ENCODE measurements around the gene CPA3. TPM values are rescaled to one million over a fixed set of nuclear protein-coding genes. Genes with fewer than 3 reads are reported as not detected.

The CPA3 gene
- total RNA-seq, 2 experiments from 2014 or later = not detected

GRCh38 chr3:148884261-148884660 lies 19.2 kb downstream of the CPA3 start:
- H3K4me3 ChIP-seq (ENCODE audit: low read length) = no peak overlapping the region
- no peak for DNase-seq
- H3K27me3 ChIP-seq (ENCODE audit: control insufficient read depth in 1 of 2, insufficient read depth in 2 of 2, low read length in 2 of 2) = no peaks in the 10 kb centered on the region
- Mint-ChIP-seq H3K4me1 (ENCODE audit: low read depth) (no peaks in the 10 kb centered on the region), H3K36me3 (ENCODE audit: low read depth) (no peaks in the 10 kb centered on the region), H3K9me3 (no peaks in the 10 kb centered on the region), H3K27me3 (peaks cover 32% of the 10 kb centered on the region), H3K4me3 (no peak overlapping the region), H3K27ac (no peak overlapping the region)
- ChIA-PET CTCF (no interaction called here), POLR2A (no interaction called here)
- H3K4me1 ChIP-seq (ENCODE audit: insufficient read depth, low read length) = no peaks in the 10 kb centered on the region
- H3K27ac ChIP-seq (ENCODE audit: low read depth in 1 of 2, low read length in 2 of 2) = no peak overlapping the region
- H3K9me3 ChIP-seq (ENCODE audit: control insufficient read depth in 1 of 2, insufficient read depth in 1 of 2, low read length in 2 of 2) = no peaks in the 10 kb centered on the region
- TF ChIP-seq, protein P1, sequence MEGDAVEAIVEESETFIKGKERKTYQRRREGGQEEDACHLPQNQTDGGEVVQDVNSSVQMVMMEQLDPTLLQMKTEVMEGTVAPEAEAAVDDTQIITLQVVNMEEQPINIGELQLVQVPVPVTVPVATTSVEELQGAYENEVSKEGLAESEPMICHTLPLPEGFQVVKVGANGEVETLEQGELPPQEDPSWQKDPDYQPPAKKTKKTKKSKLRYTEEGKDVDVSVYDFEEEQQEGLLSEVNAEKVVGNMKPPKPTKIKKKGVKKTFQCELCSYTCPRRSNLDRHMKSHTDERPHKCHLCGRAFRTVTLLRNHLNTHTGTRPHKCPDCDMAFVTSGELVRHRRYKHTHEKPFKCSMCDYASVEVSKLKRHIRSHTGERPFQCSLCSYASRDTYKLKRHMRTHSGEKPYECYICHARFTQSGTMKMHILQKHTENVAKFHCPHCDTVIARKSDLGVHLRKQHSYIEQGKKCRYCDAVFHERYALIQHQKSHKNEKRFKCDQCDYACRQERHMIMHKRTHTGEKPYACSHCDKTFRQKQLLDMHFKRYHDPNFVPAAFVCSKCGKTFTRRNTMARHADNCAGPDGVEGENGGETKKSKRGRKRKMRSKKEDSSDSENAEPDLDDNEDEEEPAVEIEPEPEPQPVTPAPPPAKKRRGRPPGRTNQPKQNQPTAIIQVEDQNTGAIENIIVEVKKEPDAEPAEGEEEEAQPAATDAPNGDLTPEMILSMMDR (IDR thresholded peaks at IDR 0.05) = no peak
- ATAC-seq (ENCODE audit: poor library complexity) = no peak
- no peaks in the 10 kb centered on the region for H3K36me3 ChIP-seq (ENCODE audit: insufficient read depth, low read length)
- intact Hi-C loops (cut with DNase I, micrococcal nuclease) = no loop called here

GRCh38 chr3:148889828-148890227 lies 24.7 kb downstream of the CPA3 start:
- ChIA-PET POLR2A (no interaction called here), CTCF (interaction anchor here (1.1 kb wide), 1 partner anchor 101 kb away, joined by 3 read pairs; no protein-coding TSS in a partner anchor)
- H3K36me3 Mint-ChIP-seq (ENCODE audit: low read depth) = no peaks in the 10 kb centered on the region
- H3K4me3 ChIP-seq (ENCODE audit: low read length) = no peak overlapping the region
- intact Hi-C loops (cut with DNase I, micrococcal nuclease) = no loop called here
- H3K36me3 ChIP-seq (ENCODE audit: insufficient read depth, low read length) = no peaks in the 10 kb centered on the region
- TF ChIP-seq, protein P1 (IDR thresholded peaks at IDR 0.05) = no peak
- H3K9me3 ChIP-seq (ENCODE audit: control insufficient read depth in 1 of 2, insufficient read depth in 1 of 2, low read length in 2 of 2) = no peaks in the 10 kb centered on the region
- H3K4me1 ChIP-seq (ENCODE audit: insufficient read depth, low read length) = no peaks in the 10 kb centered on the region
- H3K27ac Mint-ChIP-seq = no peak overlapping the region
- no peak overlapping the region for H3K27ac ChIP-seq (ENCODE audit: low read depth in 1 of 2, low read length in 2 of 2)
- no peaks in the 10 kb centered on the region for H3K9me3 Mint-ChIP-seq
- ATAC-seq (ENCODE audit: poor library complexity) (no peak), DNase-seq (no peak)
- H3K27me3 Mint-ChIP-seq = peaks cover 22% of the 10 kb centered on the region
- H3K4me3 Mint-ChIP-seq = no peak overlapping the region
- H3K4me1 Mint-ChIP-seq (ENCODE audit: low read depth) = no peaks in the 10 kb centered on the region
- H3K27me3 ChIP-seq (ENCODE audit: control insufficient read depth in 1 of 2, insufficient read depth in 2 of 2, low read length in 2 of 2) = no peaks in the 10 kb centered on the region

GRCh38 chr3:148896062-148896461 lies 31.0 kb downstream of the CPA3 start:
- Histone ChIP-seq H3K27me3 (ENCODE audit: control insufficient read depth in 1 of 2, insufficient read depth in 2 of 2, low read length in 2 of 2) (no peaks in the 10 kb centered on the region), H3K9me3 (ENCODE audit: control insufficient read depth in 1 of 2, insufficient read depth in 1 of 2, low read length in 2 of 2) (no peaks in the 10 kb centered on the region), H3K36me3 (ENCODE audit: insufficient read depth, low read length) (no peaks in the 10 kb centered on the region), H3K4me3 (ENCODE audit: low read length) (no peak overlapping the region), H3K4me1 (ENCODE audit: insufficient read depth, low read length) (no peaks in the 10 kb centered on the region), H3K27ac (ENCODE audit: low read depth in 1 of 2, low read length in 2 of 2) (no peak overlapping the region)
- DNase-seq = no peak
- intact Hi-C loops (cut with DNase I, micrococcal nuclease) = no loop called here
- Mint-ChIP-seq H3K27me3 (peaks cover 12% of the 10 kb centered on the region), H3K36me3 (ENCODE audit: low read depth) (no peaks in the 10 kb centered on the region), H3K9me3 (no peaks in the 10 kb centered on the region), H3K4me1 (ENCODE audit: low read depth) (no peaks in the 10 kb centered on the region), H3K4me3 (no peak overlapping the region), H3K27ac (no peak overlapping the region)
- TF ChIP-seq, protein P1 (IDR thresholded peaks at IDR 0.05) = no peak
- CTCF ChIA-PET = interaction anchor here (0.5 to 1.0 kb wide), 2 partner anchors 15 to 672 kb away, joined by 3 read pairs; no protein-coding TSS in a partner anchor
- POLR2A ChIA-PET = no interaction called here
- ATAC-seq (ENCODE audit: poor library complexity) = no peak
